Karpas-422 (cell line): ENCODE measurements around the gene ATP5F1C. TPM values are rescaled to one million over a fixed set of nuclear protein-coding genes. Genes with fewer than 3 reads are reported as not detected.

Experiments
- DNase-seq: peaks from one replicate; pipeline ENCODE4 v3.0.0-alpha.2; 2015
- H2AFZ ChIP-seq: fragments of 200-600 bp; sonication (generic); 2 replicates; pipeline ENCODE4 v1.6.1; 2014; ENCODE audit warnings: antibody characterized with exemption, low read length, mixed read lengths
- H3K27ac ChIP-seq: fragments of 200-600 bp; sonication (generic); 2 replicates; pipeline ENCODE4 v1.5.1; 2014; ENCODE audit warnings: mild to moderate bottlenecking, low read length, moderate library complexity
- H3K27me3 ChIP-seq: fragments of 200-600 bp; sonication (generic); 2 replicates; pipeline ENCODE4 v1.6.1; 2014; ENCODE audit warnings: low read length, mixed read lengths
- H3K36me3 ChIP-seq: fragments of 200-600 bp; sonication (generic); 2 replicates; pipeline ENCODE4 v1.6.1; 2014; ENCODE audit warnings: low read length, mixed read lengths; ENCODE audit not compliant: insufficient read depth
- H3K4me1 ChIP-seq: fragments of 200-600 bp; sonication (generic); 2 replicates; pipeline ENCODE4 v1.6.1; 2014; ENCODE audit warnings: mild to moderate bottlenecking, low read length, mixed read lengths
- H3K4me2 ChIP-seq: fragments of 200-600 bp; sonication (generic); 2 replicates; pipeline ENCODE4 v1.6.1; 2014; ENCODE audit warnings: low read length, low read depth, mild to moderate bottlenecking; ENCODE audit not compliant: poor library complexity, severe bottlenecking
- H3K4me3 ChIP-seq: fragments of 200-600 bp; sonication (generic); 2 replicates; pipeline ENCODE4 v1.5.1; 2014; ENCODE audit warnings: mild to moderate bottlenecking, antibody characterized with exemption, low read length, mixed read lengths
- H3K79me2 ChIP-seq: fragments of 200-600 bp; sonication (generic); 2 replicates; pipeline ENCODE4 v1.6.1; 2014; ENCODE audit warnings: mild to moderate bottlenecking, low read length, mixed read lengths
- H3K9ac ChIP-seq: fragments of 200-600 bp; sonication (generic); 2 replicates; pipeline ENCODE4 v1.6.0; 2014; ENCODE audit warnings: low read length
- H3K9me2 ChIP-seq: fragments of 200-600 bp; sonication (generic), shearing (Covaris generic); replicated peaks from 2 replicates; pipeline ENCODE4 v1.6.0; 2014; ENCODE audit warnings: mild to moderate bottlenecking, low read length, moderate library complexity; ENCODE audit not compliant: insufficient read depth
- H3K9me3 ChIP-seq: fragments of 300-700, 200-600 bp; sonication (generic); 2 replicates; pipeline ENCODE4 v1.6.1; 2014; ENCODE audit warnings: low read length, mixed read lengths
- H4K20me1 ChIP-seq: fragments of 200-600 bp; sonication (generic); 2 replicates; pipeline ENCODE4 v1.6.1; 2014; ENCODE audit warnings: mild to moderate bottlenecking, antibody characterized with exemption, low read length, low read depth; ENCODE audit not compliant: insufficient read depth
- total RNA-seq: library from RNA; depleted of rRNA; stranded (reverse); fragments of >200 nt; shearing (Covaris generic); gene quantifications from 2 replicates; pipeline ENCODE4 v1.2.3, GENCODE V29; 2014; ENCODE audit warnings: low replicate concordance

Gene ATP5F1C
- total RNA-seq, 1 experiment from 2014 or later = 291 TPM

DNA sequence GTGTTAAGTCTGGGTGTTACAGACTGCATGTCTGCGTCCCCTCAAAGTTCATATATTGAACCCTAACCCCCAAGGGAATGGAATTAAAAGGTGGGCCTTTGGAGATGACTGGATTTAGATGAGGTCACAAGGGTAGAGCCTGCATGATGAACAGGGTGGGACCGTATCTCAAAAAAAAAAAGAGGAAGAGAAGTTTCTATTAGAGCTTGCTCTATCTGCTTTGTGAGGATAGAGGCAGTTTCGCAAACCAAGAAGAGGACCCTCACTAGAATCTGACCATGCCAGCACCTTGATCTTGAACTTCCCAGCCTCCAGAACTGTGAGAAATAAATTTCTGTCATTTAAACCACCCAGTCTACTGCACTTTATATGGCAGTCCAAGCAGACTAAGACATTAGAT lies 1.5 kb upstream of the ATP5F1C start:
- Histone ChIP-seq H3K9ac (peak overlapping the region; percentile 96), H3K9me3 (no peaks in the 10 kb centered on the region), H3K4me3 (peak overlapping the region; percentile 97)

DNA sequence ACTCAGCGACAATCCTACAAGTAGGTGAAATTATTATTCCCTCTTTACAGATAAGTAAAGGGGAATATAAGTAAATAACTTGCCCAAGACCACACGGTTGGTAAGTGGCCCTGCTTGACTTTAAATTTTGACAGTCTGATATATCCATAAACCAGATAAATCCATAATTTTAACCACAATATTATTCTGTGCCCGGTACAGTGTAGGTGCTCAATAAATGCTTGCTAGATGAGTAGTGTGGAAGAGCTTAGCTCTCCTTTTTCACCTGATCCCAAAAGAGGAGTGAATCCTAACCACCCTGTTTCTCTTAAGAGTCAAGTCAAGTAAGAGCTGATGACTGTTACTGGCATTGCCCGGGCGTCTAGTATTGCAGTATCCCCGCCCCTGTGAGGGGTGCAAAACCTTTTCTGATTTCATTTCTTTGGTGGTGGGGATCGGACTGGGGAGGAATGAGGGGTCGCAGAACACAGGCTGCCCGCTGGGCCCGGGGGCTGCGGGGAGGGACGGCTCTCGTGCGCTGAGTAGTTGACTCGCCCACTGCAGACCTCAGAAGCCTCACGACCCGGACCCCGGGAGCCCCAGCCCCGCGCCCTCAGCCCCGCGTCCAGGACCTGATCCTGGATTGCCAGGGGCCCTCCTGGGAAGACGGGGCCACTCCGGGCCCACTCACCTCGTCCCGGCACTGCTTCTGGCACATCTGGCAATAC lies 674 bp upstream of the ATP5F1C start:
- H3K27me3 ChIP-seq = no peaks in the 10 kb centered on the region
- 0 out of 2 replicates have a peak overlapping the region, but pooled peaks have one; percentile 21 for H2AFZ ChIP-seq
- H3K4me3 ChIP-seq = peak overlapping the region; percentile 97
- H4K20me1 ChIP-seq = peaks cover 44% of the 10 kb centered on the region
- peak overlapping the region; percentile 96 for H3K9ac ChIP-seq
- H3K79me2 ChIP-seq = peaks cover 99% of the 10 kb centered on the region
- peaks cover 46% of the 10 kb centered on the region for H3K4me1 ChIP-seq
- DNase-seq = peak; percentile 55
- no peaks in the 10 kb centered on the region; the same call in 1 of the 2 replicates for H3K9me2 ChIP-seq
- no peak overlapping the region; the same call in 1 of the 2 replicates for H3K27ac ChIP-seq
- H3K36me3 ChIP-seq = peaks cover 22% of the 10 kb centered on the region
- peak overlapping the region; percentile 99 for H3K4me2 ChIP-seq
- no peaks in the 10 kb centered on the region for H3K9me3 ChIP-seq

More for the DNA sequence above, 1.5 kb upstream of the ATP5F1C start:
- Histone ChIP-seq H3K36me3 (peaks cover 21% of the 10 kb centered on the region), H4K20me1 (peaks cover 35% of the 10 kb centered on the region), H3K4me1 (peaks cover 37% of the 10 kb centered on the region), H2AFZ (no peak overlapping the region), H3K4me2 (peak overlapping the region; percentile 99), H3K9me2 (no peaks in the 10 kb centered on the region; the same call in 1 of the 2 replicates), H3K79me2 (peaks cover 95% of the 10 kb centered on the region), H3K27ac (no peak overlapping the region), H3K27me3 (no peaks in the 10 kb centered on the region)
- no peak for DNase-seq

DNA sequence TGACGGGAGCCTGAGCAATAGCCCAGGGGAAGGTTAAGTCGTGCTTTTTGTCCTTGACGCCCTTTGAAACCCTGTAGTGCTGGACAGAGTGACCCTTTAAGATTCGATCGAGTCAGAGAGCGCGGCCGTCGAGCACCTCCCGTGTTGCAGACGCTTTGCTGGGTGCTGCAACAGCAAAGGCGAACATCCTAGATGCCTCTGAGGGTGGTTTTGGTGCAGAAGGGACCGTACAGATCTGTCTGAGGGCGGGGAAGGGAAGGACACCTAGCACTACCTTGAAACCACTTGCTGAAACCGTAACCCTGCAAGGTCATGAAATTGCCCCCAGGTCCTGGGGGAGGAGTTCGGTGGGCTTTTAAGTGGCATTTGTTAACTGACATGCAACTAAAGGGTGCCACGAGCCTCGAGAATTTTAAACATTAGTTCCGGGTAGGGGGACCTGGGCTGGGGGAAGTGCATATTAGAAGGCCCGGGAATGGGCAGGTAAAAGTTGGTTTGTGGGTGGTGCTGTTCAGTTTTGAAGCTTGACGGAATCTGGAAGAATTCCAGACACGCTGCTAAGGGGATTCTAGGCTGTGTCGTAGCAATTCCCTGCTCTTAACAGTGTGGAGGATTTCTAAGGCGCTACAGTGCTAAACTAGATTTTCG lies 786 bp downstream of the ATP5F1C start:
- Histone ChIP-seq H3K27ac (peak overlapping the region; percentile 66), H3K9me2 (no peaks in the 10 kb centered on the region), H4K20me1 (peaks cover 51% of the 10 kb centered on the region), H3K79me2 (peaks cover 99% of the 10 kb centered on the region), H3K27me3 (no peaks in the 10 kb centered on the region), H3K4me3 (peak overlapping the region; percentile 97), H3K36me3 (peaks cover 9% of the 10 kb centered on the region), H3K4me2 (peak overlapping the region; percentile 99), H3K9me3 (no peaks in the 10 kb centered on the region), H2AFZ (no peak overlapping the region), H3K4me1 (peaks cover 47% of the 10 kb centered on the region), H3K9ac (peak overlapping the region; percentile 96)
- DNase-seq = peak; percentile 56

DNA sequence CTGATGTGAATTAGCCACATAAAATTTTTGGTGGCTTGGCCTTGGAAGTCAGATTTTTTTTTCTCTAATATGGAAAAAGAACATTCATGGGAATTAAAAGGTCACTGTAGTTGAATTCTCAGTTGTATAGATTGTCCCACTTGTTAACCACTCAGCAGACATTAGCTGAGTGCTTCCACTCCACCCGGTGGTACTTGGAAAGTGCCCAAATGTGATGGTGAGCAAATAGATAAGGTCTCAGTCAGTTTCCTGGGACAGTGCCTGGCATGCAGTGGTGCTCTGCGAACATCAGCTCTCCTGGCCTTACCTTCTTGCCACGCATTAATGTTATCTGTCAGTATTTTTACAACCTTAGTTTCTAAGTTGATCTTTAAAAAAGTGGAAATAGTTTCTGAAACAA lies 1.4 kb downstream of the ATP5F1C start:
- Histone ChIP-seq H3K4me3 (peak overlapping the region; percentile 97), H3K27ac (peak overlapping the region; percentile 66; the same call in 1 of the 2 replicates), H3K9me2 (no peaks in the 10 kb centered on the region), H4K20me1 (peaks cover 57% of the 10 kb centered on the region), H3K9me3 (no peaks in the 10 kb centered on the region), H3K4me2 (peak overlapping the region; percentile 99), H2AFZ (no peak overlapping the region), H3K27me3 (no peaks in the 10 kb centered on the region), H3K36me3 (peaks cover 14% of the 10 kb centered on the region), H3K79me2 (peaks cover 99% of the 10 kb centered on the region), H3K9ac (peak overlapping the region; percentile 96), H3K4me1 (peaks cover 47% of the 10 kb centered on the region)
- no peak for DNase-seq

DNA sequence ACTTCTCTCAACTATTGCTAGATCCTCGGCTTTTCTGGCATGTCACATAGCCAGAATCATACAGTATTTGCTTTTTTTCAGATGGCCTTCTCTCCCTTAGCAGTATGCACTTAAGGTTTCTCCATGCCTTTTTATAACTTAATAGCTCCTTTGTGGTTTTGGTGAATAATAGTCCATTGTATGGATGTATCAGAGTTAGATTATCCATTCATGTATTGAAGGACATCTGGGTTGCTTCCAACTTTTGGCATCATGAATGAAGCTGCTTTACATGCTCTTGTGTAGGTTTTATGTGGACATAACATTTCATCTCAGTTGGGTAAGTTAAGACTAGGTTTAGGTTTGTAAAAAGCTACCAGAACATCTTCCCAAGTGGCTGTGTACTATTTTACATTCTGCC lies 4.6 kb downstream of the ATP5F1C start:
- Histone ChIP-seq H2AFZ (no peak overlapping the region), H3K79me2 (peaks cover 96% of the 10 kb centered on the region), H3K4me1 (peaks cover 34% of the 10 kb centered on the region), H3K4me2 (no peak overlapping the region), H3K9ac (no peak overlapping the region), H3K36me3 (peaks cover 25% of the 10 kb centered on the region), H3K9me3 (no peaks in the 10 kb centered on the region), H3K4me3 (no peak overlapping the region), H3K9me2 (no peaks in the 10 kb centered on the region), H4K20me1 (peaks cover 63% of the 10 kb centered on the region), H3K27ac (no peak overlapping the region), H3K27me3 (no peaks in the 10 kb centered on the region)
- DNase-seq = no peak

DNA sequence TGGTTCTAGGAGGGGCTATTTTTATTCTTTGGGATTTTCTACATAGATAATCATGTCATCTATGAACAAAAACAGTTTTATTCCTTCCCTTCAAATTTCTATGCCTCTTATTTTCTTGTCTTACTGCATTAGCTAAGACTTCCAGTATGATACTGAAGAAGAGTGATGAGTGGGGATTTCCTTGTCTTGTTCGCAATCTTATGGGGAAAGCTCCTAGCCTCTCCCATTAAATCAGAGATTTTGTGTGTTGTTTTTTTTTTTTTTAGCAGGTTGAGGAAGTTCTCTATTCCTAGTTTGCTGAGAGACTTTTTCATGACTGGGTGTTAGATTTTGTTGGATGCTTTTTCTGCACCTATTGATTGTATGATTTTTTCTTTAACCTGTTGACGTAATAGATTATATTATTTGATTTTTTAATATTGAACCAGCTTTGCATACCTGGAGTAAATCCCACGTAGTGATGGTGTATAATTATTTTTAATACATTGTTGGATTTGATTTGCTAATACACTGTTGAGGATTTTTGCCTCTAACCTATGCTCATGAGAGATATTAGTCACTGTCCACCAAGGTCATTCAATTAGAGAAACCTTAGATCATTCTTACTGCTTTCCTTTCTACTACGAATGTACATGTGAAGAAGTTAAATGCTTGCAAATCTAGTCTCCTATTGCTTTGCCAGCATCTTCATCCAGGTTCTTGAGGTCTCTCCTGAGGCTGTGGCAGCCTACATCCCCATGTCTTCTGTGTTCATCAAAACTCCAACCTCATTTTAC lies 6.5 kb downstream of the ATP5F1C start:
- Histone ChIP-seq H4K20me1 (peaks cover 52% of the 10 kb centered on the region), H3K36me3 (peaks cover 37% of the 10 kb centered on the region)

DNA sequence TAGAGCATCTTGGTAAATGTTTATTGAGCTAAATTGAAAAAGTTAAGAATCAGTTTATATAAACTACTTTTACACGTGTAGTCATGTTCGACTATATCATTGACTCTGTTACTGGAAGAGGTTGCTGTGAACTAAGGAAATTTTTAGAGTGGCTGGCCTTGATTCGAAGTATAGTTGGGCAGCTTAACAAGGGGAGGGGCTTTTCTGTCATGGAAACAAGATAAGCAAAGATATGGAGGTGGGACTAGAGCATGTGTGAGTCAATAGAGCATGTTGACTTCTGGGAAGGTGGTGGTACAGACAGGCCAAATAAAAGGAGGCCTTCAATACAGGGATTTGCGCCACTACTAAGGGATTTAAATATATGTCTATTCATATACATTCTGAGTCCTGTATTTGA lies 7.6 kb downstream of the ATP5F1C start:
- H3K27me3 ChIP-seq = no peaks in the 10 kb centered on the region
- peaks cover 17% of the 10 kb centered on the region for H3K4me1 ChIP-seq
- H3K4me3 ChIP-seq = no peak overlapping the region
- DNase-seq = no peak
- H4K20me1 ChIP-seq = peaks cover 40% of the 10 kb centered on the region
- no peaks in the 10 kb centered on the region for H3K9me2 ChIP-seq
- no peak overlapping the region for H3K27ac ChIP-seq
- H3K9ac ChIP-seq = no peak overlapping the region
- H3K4me2 ChIP-seq = no peak overlapping the region
- peaks cover 68% of the 10 kb centered on the region for H3K79me2 ChIP-seq
- H3K9me3 ChIP-seq = no peaks in the 10 kb centered on the region
- no peak overlapping the region for H2AFZ ChIP-seq
- peaks cover 40% of the 10 kb centered on the region for H3K36me3 ChIP-seq

More for the DNA sequence above, 6.5 kb downstream of the ATP5F1C start:
- H2AFZ ChIP-seq = no peak overlapping the region
- no peaks in the 10 kb centered on the region for H3K27me3 ChIP-seq
- no peak overlapping the region for H3K4me3 ChIP-seq
- H3K79me2 ChIP-seq = peaks cover 80% of the 10 kb centered on the region
- DNase-seq = no peak
- no peak overlapping the region for H3K9ac ChIP-seq
- H3K27ac ChIP-seq = no peak overlapping the region
- H3K9me2 ChIP-seq = no peaks in the 10 kb centered on the region
- no peaks in the 10 kb centered on the region for H3K9me3 ChIP-seq
- peaks cover 28% of the 10 kb centered on the region for H3K4me1 ChIP-seq
- H3K4me2 ChIP-seq = no peak overlapping the region

DNA sequence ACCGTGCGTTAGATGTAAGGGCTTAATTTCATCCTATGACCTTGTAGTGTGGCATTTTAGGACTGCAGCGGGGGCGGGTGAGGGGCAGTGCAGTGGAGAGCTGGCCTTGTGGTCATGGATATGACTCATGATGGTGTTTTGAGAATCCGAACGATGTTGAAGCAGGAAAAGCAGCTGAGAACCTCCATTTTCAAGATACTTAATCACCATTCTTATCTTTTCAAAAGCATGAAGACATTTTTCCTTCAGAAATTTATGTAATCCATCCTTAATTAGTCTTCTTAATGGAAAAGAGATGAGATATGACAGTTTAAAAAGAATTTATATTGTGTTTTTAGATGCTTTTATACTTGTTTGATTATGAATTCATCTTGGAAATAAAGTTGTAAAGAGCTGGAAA lies 9.6 kb downstream of the ATP5F1C start:
- Histone ChIP-seq H3K9me3 (no peaks in the 10 kb centered on the region), H3K27me3 (no peaks in the 10 kb centered on the region), H3K9ac (no peak overlapping the region), H3K27ac (no peak overlapping the region), H4K20me1 (peaks cover 32% of the 10 kb centered on the region), H3K9me2 (no peaks in the 10 kb centered on the region), H3K36me3 (peaks cover 53% of the 10 kb centered on the region; the same call in 1 of the 2 replicates), H3K4me1 (no peaks in the 10 kb centered on the region; the same call in 1 of the 2 replicates), H3K79me2 (peaks cover 48% of the 10 kb centered on the region), H3K4me3 (no peak overlapping the region), H3K4me2 (no peak overlapping the region), H2AFZ (no peak overlapping the region)
- DNase-seq = no peak
